Activated CD8-positive, alpha-beta memory T cell treated with anti-CD3 and anti-CD28 coated beads for 36 hours (primary cell): ENCODE data around the gene SMYD4. TPM values are rescaled to one million over a fixed set of nuclear protein-coding genes. Genes with fewer than 3 reads are reported as not detected.
"Not testable (repeated sequence)": the region's sequence is repeated elsewhere in the genome, so short reads cannot be mapped to it uniquely, and the experiment has no call there.

Source experiments
- CTCF ChIA-PET: fragments of 350-600 bp; sonication (Branson Sonifier 250); formaldehyde crosslinking; loops from one replicate; lab custom pipeline; 2021; ENCODE audit warnings: antibody characterized with exemption; lab: Charles Lee
- POLR2A ChIA-PET: fragments of 350-600 bp; sonication (Branson Sonifier 250); formaldehyde crosslinking; loops from one replicate; lab custom pipeline; 2021; ENCODE audit warnings: antibody characterized with exemption; lab: Charles Lee
- total RNA-seq, 2 experiments: library from RNA; stranded (reverse); gene quantifications; one replicate each; pipeline ENCODE4 v1.2.3, GENCODE V29; 2021

The SMYD4 gene
- total RNA-seq, 2 experiments from 2014 or later = 19.4 to 26.4 TPM

DNA sequence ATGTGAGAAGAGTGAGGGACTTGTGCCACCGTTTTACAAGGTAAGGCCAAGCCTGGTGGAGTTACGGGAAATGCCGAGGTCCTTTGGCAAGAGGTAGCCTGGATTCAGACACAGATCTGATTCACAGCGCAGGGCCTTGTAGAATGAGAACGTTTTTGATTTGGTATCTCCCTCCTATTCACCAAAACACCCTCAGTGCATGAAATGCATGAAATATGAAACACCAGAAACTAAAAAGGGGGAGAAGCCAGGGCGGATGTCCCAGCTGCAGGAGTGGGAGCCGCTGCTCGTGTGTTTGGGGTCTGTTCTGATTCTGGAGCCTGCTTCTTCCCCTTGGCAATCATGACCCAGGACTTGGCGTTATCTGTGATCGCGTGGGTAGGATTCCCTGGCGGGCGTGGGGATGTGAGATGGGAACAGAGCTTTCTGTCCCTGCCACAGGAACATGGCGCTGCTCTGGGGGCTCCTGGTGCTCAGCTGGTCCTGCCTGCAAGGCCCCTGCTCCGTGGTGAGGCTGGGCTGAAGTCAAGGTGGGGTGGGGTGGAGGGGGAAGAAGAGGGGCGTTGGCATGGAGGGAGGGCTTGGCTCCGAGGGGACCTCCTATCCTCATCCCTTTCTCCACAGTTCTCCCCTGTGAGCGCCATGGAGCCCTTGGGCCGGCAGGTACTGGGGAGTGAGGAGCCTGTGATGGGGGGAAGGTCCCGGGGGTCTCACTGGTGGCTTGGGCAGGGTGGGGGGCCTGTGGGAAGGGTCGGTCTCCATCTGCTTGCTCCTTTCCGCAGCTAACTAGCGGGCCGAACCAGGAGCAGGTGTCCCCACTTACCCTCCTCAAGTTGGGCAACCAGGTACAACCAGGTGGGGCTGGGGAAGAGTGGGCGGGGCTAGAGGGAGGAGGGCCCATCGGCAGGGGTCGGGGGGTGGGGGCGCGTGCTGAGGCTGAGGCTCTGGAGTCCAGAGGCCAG, 84.9 kb downstream of the SMYD4 start:
- ChIA-PET CTCF (interaction anchor here (1.4 kb wide), 1 partner anchor 15 kb away, joined by 3 read pairs; no protein-coding TSS in a partner anchor), POLR2A (no interaction called here)

DNA sequence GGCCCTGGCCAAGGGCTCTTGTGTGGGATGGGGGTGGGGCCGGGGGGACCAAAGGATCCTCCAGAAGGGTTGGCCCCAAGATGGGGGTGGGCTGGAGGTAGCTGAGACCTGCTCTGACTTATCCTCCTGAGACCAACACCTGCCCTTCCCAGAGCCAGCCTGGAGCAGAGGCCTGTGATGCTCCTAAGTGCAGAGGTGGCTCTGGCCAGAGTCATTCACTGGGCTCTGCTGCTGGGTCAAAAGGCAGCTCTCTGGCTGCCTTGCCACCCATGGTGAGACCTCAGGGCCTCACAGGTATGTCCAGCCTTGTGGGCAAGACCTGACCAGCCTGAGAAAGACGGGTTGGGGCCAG, 86.6 kb downstream of the SMYD4 start:
- ChIA-PET POLR2A (interaction anchor here (0.6 kb wide), 1 partner anchor 28 kb away, joined by 6 read pairs; no protein-coding TSS in a partner anchor), CTCF (no interaction called here)

DNA sequence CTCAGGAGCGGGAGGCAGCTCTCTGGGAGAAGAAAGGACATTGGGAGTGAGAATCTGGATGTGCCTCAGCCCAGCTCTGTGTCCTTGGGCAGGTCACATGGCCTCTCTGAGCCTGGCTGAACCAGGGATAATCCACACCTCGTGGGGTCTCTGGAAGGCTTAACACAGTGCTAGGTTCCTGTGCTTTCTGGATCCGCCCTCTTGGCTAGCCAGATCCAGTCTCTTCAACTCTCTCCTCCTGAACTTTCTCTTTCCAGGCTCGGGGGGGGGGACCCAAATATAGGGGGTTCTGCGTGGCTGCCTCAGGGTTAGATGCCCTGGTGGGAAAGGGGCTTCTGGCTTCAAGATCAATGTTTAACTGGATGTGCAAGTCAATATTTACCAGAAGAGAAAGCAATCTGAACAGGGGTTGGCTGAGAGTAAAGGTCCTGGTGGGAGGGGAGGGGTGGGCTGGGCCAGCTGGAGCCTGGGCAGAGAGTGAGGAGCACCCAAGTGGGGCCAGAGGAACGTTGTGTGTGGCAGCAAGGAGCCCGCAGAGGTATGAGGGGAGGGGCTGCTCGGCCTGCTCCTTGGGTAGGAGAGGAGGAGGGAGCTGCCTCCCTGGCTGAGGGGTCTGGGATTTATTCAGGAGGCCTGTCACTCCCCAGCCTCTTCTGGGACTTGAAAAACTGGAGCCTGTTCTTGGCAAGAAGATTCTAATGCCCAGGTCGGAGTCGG, 87.2 kb downstream of the SMYD4 start, which contains the start of gene SERPINF2:
SERPINF2 (plus strand) TSS at position 501 of the 717 bp plus-strand sequence. CDS start 2,125 bp downstream, outside the sequence.
- POLR2A ChIA-PET = interaction anchor here (0.6 kb wide), 1 partner anchor 28 kb away, joined by 6 read pairs; no protein-coding TSS in a partner anchor
- CTCF ChIA-PET = no interaction called here

DNA sequence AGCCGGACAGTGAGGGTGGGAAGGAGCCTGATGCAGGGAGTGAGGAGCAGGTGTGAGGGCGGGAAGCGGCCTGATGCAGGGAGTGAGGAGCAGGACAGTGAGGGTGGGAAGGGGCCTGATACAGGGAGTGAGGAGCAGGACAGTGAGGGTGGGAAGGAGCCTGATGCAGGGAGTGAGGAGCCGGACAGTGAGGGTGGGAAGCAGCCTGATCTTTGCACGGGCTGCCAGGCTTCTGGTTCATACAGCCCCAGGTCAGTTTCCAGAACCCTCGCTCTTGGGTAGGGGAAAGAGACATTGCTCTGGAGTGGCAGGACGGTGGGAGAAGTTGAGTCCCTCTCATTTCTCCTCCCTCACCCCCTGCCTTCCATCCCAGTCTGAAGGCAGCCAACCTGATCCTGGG, 87.8 kb downstream of the SMYD4 start:
- POLR2A ChIA-PET, CTCF ChIA-PET: not testable (repeated sequence)

DNA sequence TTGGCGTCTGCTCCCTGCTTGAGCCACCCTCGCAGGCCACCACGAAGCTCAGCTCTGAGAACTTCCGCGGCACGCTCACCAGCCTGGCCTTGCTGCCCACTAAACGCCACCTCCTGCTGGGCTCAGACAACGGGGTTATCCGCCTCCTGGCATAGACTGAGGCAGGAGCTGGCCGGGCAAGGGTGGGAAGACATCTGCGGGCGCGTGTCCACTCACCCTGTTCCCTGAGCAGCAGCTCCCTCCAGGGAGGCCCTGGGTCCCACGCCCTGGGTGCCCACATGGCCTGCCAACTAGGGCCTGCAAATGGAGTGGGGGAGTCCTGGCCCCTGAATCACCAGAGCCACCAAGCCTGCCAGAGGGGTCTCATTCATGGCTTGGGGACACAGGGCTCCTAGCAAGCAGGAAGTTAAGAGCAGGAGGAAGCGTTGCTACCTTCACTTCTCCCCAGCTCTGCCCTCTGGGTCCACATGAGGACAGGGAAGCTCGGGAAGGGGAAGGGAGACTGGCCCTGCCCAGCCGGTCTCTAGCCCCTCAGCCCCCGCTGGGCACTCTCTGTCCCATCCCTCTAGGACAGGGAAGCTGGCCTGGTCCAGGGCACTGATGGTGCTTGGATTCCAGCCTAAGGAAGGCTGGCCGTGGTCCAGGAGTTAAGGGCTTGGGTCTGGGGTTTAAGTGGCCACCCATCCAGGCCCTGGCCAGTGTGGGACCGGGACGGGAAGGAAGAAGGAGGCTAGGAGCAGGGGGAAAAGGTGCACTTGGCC, 92.0 kb downstream of the SMYD4 start:
- ChIA-PET CTCF (no interaction called here), POLR2A (no interaction called here)

DNA sequence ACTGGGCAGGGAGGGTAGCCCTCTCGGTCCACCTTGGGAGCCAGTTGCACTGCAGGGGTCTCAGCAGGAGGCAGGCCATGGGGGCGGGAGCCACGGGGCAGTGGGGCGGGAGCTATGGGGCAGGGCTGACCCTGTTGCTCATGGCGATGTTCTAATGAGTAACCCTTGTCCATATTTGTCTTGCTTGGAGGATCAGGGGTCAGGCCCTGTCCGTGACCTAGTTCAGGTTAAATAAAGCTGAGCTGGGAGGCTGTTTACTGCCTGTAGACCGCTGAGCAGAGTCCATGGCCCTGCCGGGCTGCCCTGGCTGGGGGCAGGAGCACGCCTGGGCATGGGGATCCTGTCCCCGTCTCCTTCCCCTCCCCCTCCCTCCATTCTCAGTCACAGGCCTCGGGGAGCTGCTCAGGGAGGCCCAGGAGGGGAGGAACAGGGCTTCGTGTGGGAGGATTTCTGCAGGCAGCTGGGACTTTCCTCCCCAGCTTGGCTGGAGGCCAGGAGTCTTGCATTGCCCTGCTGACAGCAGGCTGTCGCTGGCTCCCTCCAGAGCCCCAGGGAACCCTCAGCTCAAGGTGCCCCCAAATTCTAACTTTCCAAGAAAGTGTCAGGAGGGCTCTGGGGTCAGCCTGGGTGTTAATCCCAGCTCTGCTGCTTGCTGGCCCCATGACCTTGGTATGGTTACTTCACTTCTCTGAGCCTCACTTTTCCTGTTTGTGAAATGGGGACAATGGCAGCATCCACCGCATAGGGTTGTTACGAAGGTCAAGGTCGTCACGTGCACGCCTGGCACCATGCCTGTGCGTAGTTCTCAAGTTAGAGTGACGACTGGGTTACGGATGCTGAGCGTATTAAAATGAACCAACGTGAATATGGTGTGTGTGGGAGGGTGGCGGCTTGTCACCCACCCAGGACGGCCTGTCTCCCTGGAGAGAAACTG, 93.1 kb downstream of the SMYD4 start:
- CTCF ChIA-PET = interaction anchor here (1.2 kb wide), 1 partner anchor 15 kb away, joined by 8 read pairs; no protein-coding TSS in a partner anchor
- POLR2A ChIA-PET = interaction anchor here (0.6 kb wide), 1 partner anchor 65 kb away, joined by 8 read pairs; no protein-coding TSS in a partner anchor

DNA sequence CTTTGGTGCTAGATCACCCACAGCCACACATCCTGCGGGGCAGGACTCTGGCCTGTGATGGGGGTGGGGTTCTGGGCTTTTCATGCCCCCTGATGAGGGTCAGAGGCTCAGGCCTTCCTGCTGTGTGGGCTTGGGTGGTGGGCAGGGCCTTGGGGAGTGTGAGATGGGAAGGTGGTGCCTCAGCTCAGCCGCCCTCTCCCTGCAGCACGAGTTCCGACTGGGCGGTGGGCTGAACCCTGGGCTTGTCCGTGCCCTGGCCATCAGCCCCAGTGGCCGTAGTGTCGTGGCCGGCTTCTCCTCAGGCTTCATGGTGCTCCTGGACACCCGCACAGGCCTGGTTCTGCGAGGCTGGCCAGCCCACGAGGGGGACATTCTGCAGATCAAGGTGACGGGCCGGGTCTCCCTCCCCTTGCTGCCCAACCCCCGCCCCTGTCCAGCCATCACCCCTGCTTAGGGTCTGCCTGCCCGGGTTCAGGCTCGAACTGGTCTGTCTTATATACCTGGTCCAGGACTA, 93.8 kb downstream of the SMYD4 start:
- CTCF ChIA-PET = interaction anchor here (1.2 kb wide), 1 partner anchor 15 kb away, joined by 8 read pairs; no protein-coding TSS in a partner anchor
- POLR2A ChIA-PET = no interaction called here

DNA sequence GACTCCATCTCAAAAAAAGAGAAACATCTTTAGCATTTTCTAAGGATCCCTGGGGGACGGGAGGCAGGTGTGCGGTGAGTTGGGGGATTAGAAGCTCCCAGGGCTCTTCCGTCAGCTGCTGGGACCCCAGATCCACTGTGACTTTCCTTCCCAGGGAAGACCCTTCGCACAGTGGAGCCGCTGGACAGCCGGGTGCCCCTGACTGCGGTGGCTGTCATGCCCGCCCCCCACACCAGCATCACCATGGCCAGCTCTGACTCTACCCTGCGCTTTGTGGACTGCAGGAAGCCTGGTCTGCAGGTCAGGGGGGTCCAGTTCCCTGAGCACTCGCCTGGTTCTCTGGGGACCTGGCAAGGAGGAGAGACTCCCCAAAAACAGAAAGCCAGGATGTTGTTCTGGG, 94.3 kb downstream of the SMYD4 start:
- POLR2A ChIA-PET = no interaction called here
- CTCF ChIA-PET = no interaction called here

DNA sequence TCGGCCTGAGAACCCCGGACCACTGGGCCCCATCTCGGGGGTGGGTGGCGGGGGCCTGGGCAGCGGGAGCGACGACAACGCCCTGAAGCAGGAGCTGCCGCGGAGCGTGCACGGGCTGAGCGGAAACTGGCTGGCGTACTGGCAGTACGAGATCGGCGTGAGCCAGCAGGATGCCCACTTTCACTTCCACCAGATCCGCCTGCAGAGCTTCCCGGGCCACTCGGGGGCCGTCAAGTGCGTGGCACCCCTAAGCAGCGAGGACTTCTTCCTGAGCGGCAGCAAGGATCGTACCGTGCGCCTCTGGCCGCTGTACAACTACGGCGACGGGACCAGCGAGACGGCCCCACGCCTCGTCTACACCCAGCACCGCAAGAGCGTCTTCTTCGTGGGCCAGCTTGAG, 95.9 kb downstream of the SMYD4 start:
- POLR2A ChIA-PET = no interaction called here

DNA sequence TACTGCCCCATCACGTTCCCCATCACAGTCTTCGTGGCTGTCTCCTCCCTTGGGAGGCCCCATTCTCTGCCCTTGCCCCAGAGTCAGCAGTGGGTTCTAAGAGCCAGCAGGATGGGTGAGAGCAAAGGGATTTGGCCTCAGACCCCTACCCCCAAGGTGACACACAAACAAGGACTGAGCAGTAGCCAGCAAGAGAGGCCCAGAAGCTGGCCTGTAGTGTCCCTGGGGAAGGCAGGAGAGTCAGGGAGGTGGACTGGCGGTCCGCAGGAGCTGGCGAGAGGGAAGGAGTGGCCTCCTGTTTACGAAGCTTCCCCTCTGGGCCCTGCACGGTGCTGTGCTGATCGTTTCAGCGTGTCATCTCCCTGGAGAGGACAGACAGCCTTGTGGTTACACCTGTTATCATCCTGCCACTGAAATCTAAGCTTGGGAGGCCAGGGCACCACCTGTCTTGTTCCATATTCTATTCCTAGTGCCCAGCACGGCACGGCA, 96.8 kb downstream of the SMYD4 start:
- ChIA-PET CTCF (interaction anchor here (2.2 kb wide), 1 partner anchor 12 kb away, joined by 9 read pairs; no protein-coding TSS in a partner anchor), POLR2A (no interaction called here)

More for the DNA sequence above, 95.9 kb downstream of the SMYD4 start:
- CTCF ChIA-PET = no interaction called here

DNA sequence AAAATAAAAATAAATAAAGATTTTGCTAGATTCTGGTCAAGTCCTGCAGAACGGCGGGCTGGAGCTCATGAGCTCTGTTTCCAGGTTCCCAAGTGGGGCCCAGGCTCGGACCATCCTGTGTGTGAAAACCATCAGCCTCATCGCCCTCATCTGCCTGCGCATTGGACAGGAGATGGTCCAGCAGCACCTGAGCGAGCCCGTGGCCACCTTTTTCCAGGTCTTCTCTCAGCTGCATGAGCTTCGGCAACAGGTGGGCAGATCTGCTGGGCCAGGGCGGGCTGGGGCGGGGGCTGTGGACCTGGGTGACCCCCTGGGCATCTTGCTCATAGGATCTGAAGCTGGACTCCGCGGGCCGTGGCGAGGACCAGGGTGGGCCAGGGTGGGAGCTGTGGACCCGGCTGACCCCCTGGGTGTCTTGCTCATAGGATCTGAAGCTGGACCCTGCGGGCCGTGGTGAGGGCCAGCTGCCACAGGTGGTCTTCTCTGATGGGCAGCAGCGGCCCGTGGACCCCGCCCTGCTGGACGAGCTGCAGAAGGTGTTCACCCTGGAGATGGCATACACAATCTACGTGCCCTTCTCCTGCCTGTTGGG, 97.4 kb downstream of the SMYD4 start:
- POLR2A ChIA-PET = no interaction called here

DNA sequence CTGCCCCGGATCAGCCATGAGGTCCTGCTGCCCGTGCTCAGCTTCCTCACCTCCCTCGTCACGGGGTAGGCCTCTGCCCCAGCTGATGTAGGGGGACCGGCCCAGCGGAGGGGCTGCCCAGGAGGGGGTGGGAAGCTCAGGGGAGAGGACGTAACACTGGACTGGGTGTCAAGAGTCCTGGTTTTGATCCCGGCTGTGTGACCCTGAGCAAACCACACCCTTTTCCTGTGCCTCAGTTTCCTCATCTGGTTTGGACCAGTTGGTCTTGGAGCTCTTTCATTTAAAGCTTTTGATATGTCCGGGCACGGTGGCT, 98.6 kb downstream of the SMYD4 start:
- ChIA-PET CTCF (interaction anchor here (2.2 kb wide), 1 partner anchor 10 kb away, joined by 9 read pairs; no protein-coding TSS in a partner anchor), POLR2A (interaction anchor here (0.6 kb wide), 1 partner anchor 92 kb away, joined by 3 read pairs; no protein-coding TSS in a partner anchor)

More for the DNA sequence above, 97.4 kb downstream of the SMYD4 start:
- CTCF ChIA-PET = interaction anchor here (0.6 to 2.2 kb wide), 2 partner anchors 9 to 11 kb away, joined by 3 to 9 read pairs; no protein-coding TSS in a partner anchor

DNA sequence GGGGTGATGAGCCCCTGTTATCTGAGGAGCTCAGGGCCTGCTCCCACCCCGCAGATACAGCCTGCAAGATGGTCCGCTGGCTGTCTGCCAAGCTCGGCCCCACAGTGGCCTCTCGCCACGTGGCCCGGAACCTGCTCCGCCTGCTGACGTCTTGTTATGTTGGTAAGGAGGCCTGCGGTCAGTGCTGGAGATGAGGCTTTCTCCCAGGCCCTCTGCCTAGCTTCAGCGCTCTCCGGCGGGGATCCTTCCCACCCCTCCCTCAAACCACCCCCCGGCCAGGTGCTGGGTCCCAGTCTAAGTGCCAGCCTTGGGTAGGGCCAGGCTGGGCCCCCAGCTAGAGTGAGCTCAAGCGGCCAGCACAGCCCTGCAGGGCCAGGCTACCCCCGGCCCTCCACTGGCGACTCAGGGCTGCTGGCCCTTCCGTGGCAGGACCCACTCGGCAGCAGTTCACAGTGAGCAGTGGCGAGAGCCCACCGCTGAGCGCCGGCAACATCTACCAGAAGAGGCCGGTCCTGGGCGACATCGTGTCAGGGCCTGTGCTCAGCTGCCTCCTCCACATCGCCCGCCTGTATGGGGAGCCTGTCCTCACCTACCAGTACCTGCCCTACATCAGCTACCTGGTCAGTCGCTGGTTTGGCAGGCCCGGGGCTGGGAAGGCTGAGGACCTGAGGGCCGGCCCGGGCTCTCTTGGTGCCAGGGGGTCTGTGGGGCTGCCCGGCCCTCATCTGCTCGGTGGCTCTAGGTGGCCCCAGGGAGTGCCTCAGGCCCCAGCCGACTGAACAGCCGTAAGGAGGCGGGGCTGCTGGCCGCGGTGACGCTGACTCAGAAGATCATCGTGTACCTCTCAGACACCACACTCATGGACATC, 99.1 kb downstream of the SMYD4 start:
- ChIA-PET CTCF (no interaction called here), POLR2A (interaction anchor here (0.6 kb wide), 1 partner anchor 93 kb away, joined by 3 read pairs; no protein-coding TSS in a partner anchor)

DNA sequence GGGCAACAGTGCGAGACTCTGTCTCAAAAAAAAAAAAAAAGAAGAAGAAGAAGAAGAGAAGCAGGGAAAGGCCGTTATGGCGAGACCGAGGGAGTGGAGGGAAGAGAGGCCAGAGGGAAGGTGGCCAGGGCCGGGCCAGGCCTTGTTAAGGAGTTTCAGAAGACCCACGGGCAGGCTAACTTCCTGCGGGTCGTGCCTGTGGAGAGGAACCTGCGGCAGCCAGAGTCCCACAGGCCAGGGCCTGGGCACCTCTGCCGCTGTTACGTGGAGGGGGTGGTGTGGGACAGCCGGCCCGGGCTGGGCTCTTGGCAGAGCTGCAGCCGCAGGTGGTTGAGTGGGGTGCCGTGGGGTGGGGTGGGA, 99.8 kb downstream of the SMYD4 start:
- POLR2A ChIA-PET = no interaction called here

More for the DNA sequence above, 99.8 kb downstream of the SMYD4 start:
- CTCF ChIA-PET = no interaction called here
